Transverse colon (tissue), 4 donors: ENCODE measurements around the gene CLEC6A.

Source experiments
- CTCF ChIP-seq, 5 experiments: fragments of 200-600 bp in 3 of 5; fragments of 450-650 bp in 2 of 5; sonication (generic) in 3 of 5; IDR thresholded peaks; 1 replicate in 2 of 5; 2 replicates in 3 of 5; pipeline ENCODE4 v1.5.1; 2016 to 2017; ENCODE audit warnings: antibody characterized with exemption in 5 of 5, inconsistent platforms in 3 of 5, mild to moderate bottlenecking in 2 of 5, moderate library complexity in 1 of 5
- POLR2AphosphoS5 ChIP-seq, 3 donors: sonication (generic); formaldehyde crosslinking; IDR thresholded peaks; one replicate each; pipeline ENCODE4 v1.6.1; 2016; ENCODE audit warnings: antibody characterized with exemption in 3 of 3

GRCh38 chr12:8446642-8447547 is 8.9 kb upstream of the CLEC6A start:
- no peak for TF ChIP-seq CTCF (IDR thresholded peaks at IDR 0.05)
- no peak for TF ChIP-seq POLR2AphosphoS5 (IDR thresholded peaks at IDR 0.05)
